Neural progenitor cell (in vitro differentiated cells): ENCODE data around the gene ACOT7.

Source experiments
- EZH2phosphoT487 ChIP-seq: fragments of 200-600 bp; sonication (generic); IDR thresholded peaks from 2 replicates; pipeline ENCODE4 v1.6.1; 2017; ENCODE audit warnings: antibody characterized with exemption
- TF ChIP-seq, protein P1 (sequence below): fragments of 200-600 bp; sonication (generic); IDR thresholded peaks from 2 replicates; pipeline ENCODE4 v1.5.1; 2017; ENCODE audit warnings: antibody characterized with exemption, mild to moderate bottlenecking

DNA sequence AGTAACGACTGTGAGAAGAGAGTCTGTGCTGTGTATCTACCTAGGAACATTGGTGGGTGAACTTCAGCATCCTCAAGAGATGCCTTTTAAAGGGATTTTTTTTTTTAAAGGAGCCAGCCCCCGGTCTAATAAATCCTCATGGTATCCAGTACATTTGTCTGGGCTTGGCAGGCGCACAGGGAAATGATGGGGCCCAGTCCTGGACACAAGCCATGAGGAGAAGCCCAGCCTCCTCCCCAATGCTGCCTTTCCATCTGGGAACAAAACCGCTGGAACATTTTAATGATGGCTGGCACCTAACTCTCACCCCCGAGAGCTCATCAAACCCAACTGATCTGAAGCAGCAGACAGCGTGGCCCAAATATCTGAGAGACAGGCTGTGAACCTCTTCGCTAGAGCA, 64.2 kb downstream of the ACOT7 start:
- no peak for TF ChIP-seq EZH2phosphoT487
- TF ChIP-seq, protein P1, sequence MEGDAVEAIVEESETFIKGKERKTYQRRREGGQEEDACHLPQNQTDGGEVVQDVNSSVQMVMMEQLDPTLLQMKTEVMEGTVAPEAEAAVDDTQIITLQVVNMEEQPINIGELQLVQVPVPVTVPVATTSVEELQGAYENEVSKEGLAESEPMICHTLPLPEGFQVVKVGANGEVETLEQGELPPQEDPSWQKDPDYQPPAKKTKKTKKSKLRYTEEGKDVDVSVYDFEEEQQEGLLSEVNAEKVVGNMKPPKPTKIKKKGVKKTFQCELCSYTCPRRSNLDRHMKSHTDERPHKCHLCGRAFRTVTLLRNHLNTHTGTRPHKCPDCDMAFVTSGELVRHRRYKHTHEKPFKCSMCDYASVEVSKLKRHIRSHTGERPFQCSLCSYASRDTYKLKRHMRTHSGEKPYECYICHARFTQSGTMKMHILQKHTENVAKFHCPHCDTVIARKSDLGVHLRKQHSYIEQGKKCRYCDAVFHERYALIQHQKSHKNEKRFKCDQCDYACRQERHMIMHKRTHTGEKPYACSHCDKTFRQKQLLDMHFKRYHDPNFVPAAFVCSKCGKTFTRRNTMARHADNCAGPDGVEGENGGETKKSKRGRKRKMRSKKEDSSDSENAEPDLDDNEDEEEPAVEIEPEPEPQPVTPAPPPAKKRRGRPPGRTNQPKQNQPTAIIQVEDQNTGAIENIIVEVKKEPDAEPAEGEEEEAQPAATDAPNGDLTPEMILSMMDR, result no peak
